ENCODE results near the gene KCNJ12.
"Not testable (repeated sequence)": the region's sequence is repeated elsewhere in the genome, so short reads cannot be mapped to it uniquely, and the experiment has no call there.

KCNJ12 gene

DNA sequence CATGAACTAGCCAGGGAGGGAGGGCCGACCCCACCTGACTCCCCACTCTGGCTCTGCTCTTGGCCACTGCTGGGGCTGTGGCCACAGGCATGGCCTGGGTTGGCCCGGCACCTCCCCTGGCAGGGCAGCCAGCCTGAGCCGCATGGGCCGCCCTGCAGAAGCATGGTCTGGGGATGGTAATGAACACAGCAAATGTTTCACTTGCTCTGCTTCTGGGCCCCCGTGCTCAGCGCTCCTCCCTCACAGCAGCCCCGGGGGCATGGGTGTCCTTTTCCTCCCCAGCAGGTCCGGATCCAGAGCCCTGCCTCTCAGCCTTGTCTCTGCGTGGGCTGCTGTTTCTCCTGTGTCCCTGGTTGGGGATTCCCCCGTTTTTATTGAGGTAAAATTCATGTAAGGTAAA is 30.9 kb upstream of the KCNJ12 start:
- H3K27ac ChIP-seq = no peak overlapping the region
- no peak for TF ChIP-seq ZFX (IDR thresholded peaks at IDR 0.05; ENCODE audit: borderline replicate concordance)
- TF ChIP-seq, protein P1, sequence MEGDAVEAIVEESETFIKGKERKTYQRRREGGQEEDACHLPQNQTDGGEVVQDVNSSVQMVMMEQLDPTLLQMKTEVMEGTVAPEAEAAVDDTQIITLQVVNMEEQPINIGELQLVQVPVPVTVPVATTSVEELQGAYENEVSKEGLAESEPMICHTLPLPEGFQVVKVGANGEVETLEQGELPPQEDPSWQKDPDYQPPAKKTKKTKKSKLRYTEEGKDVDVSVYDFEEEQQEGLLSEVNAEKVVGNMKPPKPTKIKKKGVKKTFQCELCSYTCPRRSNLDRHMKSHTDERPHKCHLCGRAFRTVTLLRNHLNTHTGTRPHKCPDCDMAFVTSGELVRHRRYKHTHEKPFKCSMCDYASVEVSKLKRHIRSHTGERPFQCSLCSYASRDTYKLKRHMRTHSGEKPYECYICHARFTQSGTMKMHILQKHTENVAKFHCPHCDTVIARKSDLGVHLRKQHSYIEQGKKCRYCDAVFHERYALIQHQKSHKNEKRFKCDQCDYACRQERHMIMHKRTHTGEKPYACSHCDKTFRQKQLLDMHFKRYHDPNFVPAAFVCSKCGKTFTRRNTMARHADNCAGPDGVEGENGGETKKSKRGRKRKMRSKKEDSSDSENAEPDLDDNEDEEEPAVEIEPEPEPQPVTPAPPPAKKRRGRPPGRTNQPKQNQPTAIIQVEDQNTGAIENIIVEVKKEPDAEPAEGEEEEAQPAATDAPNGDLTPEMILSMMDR (IDR thresholded peaks at IDR 0.05) = no peak

DNA sequence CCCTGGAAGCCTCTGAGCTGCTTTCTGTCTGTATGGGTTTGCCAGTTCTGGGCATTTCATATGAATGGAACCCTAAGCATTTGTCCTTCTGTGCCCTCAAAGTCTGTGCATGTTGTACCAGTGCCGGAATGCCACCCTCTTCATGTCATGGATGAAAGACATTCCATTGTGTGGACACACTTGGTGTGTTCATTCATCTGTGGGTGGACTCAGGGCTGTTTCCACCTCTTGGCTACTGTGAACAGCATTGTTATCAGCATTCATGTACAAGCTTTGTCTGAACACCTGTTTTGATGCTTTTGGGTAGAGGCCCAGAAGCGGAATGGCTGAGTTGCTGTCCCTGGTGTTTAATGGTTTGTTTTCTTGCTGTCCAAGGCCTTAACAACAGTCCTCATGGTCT is 30.1 kb upstream of the KCNJ12 start:
- not testable (repeated sequence) for H3K27ac ChIP-seq

DNA sequence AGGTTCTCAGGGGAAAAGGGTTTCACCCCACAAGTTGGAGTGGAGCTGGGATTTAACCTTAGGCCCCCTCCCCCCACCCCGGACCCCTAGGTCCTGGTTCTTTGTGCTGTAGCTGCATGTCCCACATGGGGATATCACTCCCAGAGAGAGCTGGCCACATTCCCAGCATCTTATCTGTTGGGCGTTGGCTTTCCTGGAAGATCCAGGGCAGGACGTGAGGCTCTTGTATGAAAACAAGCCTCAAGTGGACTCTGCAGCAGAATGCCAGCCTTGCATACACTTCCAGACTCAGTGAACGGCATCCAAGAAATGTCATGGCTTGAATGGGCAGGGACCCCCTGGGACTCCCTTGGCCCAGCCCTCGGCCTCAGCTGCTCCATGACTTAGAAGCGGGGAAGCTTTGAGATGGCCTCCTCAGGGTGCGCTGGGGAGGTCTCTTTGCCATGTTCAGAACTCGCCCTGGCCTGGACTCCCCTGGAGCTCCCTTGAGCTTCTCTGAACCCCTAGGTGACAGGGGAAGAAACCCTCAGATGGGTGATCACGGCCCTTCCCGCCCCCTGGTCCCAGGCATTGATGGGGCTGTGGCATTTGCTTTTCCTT is 29.4 kb upstream of the KCNJ12 start:
- not testable (repeated sequence) for H3K27ac ChIP-seq

DNA sequence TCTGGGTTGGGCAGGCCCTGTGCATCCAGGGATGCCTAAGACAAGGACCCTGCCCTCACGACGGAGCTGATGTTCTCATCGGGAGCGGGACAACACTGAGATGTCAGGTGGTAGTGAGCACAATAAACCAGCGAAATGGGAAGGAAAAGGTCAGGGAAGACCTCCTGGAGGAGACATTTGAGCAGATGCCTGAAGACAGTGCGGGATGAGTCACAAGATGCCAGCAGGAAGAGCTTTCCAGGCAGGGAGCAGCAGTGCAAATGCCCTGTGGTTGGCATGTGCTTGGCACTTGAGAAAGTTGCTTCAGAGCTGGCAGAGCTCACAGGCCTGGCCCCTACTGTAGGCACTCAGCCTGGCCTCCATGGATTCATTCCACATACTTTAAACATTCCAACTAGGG is 28.5 kb upstream of the KCNJ12 start:
- H3K27ac ChIP-seq = not testable (repeated sequence)

DNA sequence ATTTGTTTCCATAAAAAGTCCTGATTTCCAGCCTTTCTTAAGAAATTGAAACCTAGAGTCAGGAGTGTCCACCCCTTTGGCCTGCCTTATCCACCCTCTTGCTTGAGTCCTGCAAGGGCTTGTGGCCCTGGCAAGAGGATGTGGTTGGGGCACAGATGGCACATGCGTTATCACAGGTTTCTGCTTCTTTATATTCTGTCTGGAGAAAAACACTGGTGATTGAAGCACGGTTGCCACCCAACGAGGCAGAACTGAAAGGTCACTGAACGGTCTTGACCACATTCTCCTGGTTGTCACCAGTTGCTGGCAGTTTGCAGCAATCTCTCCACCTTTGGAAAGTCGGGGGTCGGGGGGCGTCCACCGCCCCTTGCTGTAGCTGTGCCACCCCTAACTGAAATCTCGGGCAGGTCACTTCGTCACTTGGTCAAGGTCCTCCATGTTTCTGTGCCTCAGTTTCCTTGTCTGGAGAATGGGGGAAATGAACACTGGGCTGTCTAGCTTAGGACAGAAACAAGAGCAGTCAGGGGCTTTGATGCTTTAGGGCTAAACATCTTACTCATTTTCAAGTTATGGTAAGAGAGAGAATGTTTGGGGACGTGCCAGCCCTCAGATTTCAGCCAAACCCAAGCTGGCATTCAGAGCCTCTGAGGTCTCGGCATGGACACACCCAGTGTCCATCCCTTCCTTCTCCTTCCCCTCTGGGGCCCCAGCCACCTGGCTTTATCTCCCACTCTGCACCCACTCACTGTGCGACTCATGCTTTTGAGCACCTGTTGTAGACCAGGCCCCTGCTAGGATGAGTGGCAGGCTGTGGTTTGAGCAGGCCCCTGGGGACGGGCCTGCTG is 27.9 kb upstream of the KCNJ12 start:
- H3K27ac ChIP-seq = not testable (repeated sequence)

DNA sequence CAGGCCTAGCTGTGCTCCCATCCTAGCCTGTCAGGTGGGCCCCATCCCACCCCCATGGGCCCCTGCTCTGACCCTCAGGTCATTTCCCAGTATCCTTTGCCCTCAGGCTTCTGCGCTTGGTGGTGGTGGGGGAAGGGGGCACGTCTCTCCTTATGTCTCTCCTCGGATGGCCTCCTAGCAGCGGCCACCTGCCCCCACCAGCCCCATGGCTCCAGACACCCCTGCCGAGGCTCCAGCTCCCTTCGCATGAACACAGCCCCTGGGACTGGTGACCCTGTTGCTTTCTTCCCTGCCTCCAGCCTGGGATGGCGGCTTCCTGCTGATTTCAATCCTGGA is 27.3 kb upstream of the KCNJ12 start:
- H3K27ac ChIP-seq = not testable (repeated sequence)

DNA sequence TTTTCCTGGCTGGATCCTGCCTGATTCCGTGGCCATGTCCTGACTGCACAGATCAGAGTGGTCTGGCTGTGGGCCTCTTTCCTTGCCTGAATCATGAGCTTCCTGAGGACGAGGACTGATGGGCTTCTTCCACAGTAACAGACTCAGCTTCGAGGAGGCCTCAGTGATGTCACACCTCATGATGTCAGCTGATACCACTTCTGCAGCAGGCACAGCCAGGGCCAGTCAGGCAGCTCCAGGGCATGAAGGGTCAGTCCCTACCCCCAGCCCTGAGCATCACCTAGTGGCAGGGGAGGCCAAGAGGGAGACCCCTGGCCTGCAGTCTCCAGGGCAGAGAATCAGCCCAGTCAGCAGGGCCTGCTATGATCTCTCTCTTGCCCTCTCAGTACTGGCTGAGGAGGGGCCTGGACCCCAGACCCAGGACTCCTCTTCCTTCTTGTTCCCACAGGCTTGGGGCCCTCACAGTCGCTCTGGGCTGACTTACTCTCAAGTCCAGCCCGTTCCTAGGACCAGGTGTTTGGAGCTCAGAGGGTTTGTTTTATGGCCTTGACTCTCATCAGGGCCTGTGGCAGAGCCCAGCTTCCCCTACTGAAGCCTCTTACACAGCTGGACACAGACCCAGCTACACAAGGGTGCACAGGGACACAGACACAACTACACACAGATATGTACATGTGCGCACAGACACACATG is 26.7 kb upstream of the KCNJ12 start:
- H3K27ac ChIP-seq = not testable (repeated sequence)

DNA sequence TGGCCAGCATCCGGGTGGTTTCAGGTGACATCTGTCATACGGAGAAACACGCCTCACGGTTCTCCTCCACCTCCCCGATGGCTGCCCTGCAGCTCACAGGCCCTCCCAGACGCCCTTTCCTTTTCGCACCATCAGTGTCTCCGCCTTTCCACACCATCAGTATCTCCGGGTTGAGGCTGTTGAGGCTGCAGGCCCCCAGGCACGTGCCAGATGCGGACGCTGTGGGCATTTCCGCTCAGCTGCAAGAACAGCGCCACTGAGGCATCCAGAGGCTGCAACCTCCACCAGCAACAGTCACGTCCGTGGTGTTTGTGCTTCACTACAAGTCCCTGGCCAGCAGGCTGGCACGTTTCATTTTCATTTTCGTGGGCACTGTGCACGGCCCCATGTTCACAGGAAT is 25.7 kb upstream of the KCNJ12 start:
- not testable (repeated sequence) for H3K27ac ChIP-seq

DNA sequence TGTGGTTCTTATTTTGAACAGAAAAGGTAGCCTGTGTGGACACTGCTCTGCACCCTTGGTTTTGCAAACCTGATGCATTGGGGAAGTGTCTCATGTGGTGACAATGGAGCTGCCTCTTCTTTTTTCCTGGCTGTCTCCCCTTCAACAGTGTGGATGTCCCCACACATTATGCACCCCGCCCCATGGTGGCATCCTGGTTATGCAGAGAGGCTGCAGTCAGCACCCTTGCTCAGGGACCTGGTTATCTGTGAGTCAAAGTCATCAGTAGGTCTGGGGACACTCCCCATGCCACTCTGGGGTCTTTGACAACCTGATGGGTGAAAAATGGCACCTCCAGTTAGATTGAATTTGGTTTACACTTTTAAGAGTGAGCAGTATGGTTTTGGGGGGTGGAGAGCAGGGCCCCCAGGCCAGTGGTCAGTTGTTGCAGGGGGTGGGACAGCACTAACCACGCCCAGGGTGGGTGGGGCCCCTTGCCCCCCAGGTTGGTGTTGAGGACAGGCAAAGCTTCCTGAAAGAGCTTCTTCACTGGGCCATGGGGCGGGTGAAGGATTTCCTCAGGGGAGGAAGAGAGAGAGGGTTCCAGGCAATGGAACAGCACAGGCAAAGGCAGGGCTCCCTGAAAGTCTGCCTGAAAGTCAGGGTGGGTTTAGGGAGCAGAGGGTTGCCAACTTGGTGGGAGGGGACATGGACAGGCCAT is 24.6 kb upstream of the KCNJ12 start:
- H3K27ac ChIP-seq = no peak overlapping the region
- TF ChIP-seq, protein P1 (IDR thresholded peaks at IDR 0.05) = no peak
- no peak for TF ChIP-seq ZFX (IDR thresholded peaks at IDR 0.05; ENCODE audit: borderline replicate concordance)

DNA sequence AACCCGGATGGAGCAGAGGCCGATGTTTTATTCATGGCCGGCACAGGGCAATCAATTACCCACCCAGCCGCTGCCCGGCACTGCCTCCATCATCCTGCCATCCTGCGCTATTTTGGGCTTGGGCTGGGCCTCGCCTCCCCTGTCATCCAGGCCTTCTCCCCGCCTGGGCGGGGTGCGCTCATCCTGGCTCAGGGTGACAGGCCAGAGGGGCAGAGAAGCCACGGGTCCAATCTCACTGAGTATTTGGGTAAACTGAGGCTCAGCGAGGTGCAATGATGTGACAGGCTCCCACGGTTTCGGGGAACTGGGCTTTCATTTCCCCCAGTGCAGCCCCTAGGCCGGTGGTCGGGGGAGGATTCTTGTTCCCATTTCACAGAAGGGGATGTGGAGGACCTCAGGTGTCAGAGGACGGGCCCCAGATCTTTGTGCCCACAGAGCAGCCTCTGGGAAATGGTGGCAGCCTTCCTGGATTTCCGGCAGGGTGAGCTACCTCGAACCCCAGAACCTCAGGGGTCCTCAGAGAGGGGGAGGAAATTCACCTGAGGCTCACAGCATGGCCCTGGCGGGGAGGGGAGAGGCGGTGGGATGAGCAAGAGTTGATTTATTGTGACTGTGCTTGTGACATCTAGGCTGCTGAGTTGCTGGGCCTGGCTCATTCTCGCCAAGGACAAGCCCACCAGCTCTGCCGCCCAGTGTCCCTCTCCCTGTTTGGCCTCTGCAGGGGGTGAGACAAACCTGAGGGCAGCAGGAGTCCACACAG is 23.8 kb upstream of the KCNJ12 start:
- TF ChIP-seq, protein P1 (IDR thresholded peaks at IDR 0.05) = no peak
- TF ChIP-seq ZFX (IDR thresholded peaks at IDR 0.05; ENCODE audit: borderline replicate concordance) = no peak
- no peak overlapping the region for H3K27ac ChIP-seq

DNA sequence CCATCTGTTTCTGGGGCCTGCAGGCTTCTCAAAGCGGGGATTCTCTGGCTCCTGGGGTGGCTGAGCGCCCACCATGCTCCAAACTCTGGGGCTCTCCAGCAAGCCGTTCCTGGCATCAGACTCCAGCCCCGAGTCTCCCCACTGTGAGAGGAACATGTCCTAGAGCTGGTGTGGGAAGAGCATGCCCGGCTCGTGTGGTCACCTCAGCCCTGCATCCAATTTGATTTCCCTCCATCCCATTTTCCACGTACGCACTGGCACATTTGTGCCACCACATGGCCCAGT is 23.2 kb upstream of the KCNJ12 start:
- no peak for TF ChIP-seq ZFX (IDR thresholded peaks at IDR 0.05; ENCODE audit: borderline replicate concordance)
- TF ChIP-seq, protein P1 (IDR thresholded peaks at IDR 0.05) = no peak

More for the DNA sequence above, 23.2 kb upstream of the KCNJ12 start:
- no peak overlapping the region for H3K27ac ChIP-seq

All from 22Rv1 (cell line).